ENCODE results near the gene OR2A5.
"Not testable (repeated sequence)": the region's sequence is repeated elsewhere in the genome, so short reads cannot be mapped to it uniquely, and the experiment has no call there.

GRCh38 chr7:144010061-144010460, 38.7 kb upstream of the OR2A5 start:
- not testable (repeated sequence) for TF ChIP-seq POLR2AphosphoS5 (IDR thresholded peaks at IDR 0.05; ENCODE audit: insufficient read depth in 1 of 2, low read depth in 1 of 2); CTCF (IDR thresholded peaks at IDR 0.05); POLR2A (IDR thresholded peaks at IDR 0.05)

Measured in vagina (tissue), 2 donors.